CD14-positive monocyte (primary cell): ENCODE measurements around the gene PTGES2. TPM values are rescaled to one million over a fixed set of nuclear protein-coding genes. Genes with fewer than 3 reads are reported as not detected.

Experiments
- DNase-seq, 3 donors: peaks; one replicate each; pipeline ENCODE4 v3.0.0-alpha.2; 2011 to 2022
- H2AFZ ChIP-seq: 2 replicates; pipeline ENCODE4 v1.6.0; 2012; ENCODE audit warnings: mild to moderate bottlenecking, low read depth, low read length, inconsistent platforms; ENCODE audit not compliant: insufficient read depth, poor library complexity, severe bottlenecking
- H3K27ac ChIP-seq, 2 donors: 1 replicate in 1 of 2; 2 replicates in 1 of 2; pipeline ENCODE4 v1.5.1; 2012 to 2013; ENCODE audit warnings: low read length in 2 of 2, control low read depth in 1 of 2, inconsistent platforms in 1 of 2, low read depth in 1 of 2, mild to moderate bottlenecking in 1 of 2
- H3K27me3 ChIP-seq, 2 donors: one replicate each; pipeline versions ENCODE4 v1.6.0 to v1.6.1; 2011 to 2013; ENCODE audit warnings: low read length in 2 of 2; ENCODE audit not compliant: control insufficient read depth in 2 of 2, insufficient read depth in 2 of 2
- H3K36me3 ChIP-seq, 2 donors: replicated peaks in 1 of 2; 1 replicate in 1 of 2; 2 replicates in 1 of 2; pipeline versions ENCODE4 v1.5.1 to v1.6.1; 2012 to 2013; ENCODE audit warnings: low read length in 2 of 2, control low read depth in 1 of 2, inconsistent platforms in 1 of 2, mild to moderate bottlenecking in 1 of 2; ENCODE audit not compliant: insufficient read depth in 2 of 2, control insufficient read depth in 1 of 2
- H3K4me1 ChIP-seq, 2 donors: 1 replicate in 1 of 2; 2 replicates in 1 of 2; pipeline versions ENCODE4 v1.5.1 to v1.6.1; 2012 to 2013; ENCODE audit warnings: low read length in 2 of 2, control low read depth in 1 of 2, inconsistent platforms in 1 of 2, mild to moderate bottlenecking in 1 of 2, moderate library complexity in 1 of 2; ENCODE audit not compliant: insufficient read depth in 2 of 2, control insufficient read depth in 1 of 2
- H3K4me2 ChIP-seq: replicated peaks from 2 replicates; pipeline ENCODE3; 2012; ENCODE audit warnings: low read length, moderate library complexity, mild to moderate bottlenecking; ENCODE audit not compliant: poor library complexity, severe bottlenecking; ENCODE audit errors: extremely low read depth
- H3K4me3 ChIP-seq, 3 experiments: fragments of 200-600 bp in 1 of 3; sonication (generic) in 1 of 3; replicated peaks in 1 of 3; 1 replicate in 2 of 3; 2 replicates in 1 of 3; pipeline ENCODE4 v1.5.1; 2011 to 2013; ENCODE audit warnings: low read length in 3 of 3, mild to moderate bottlenecking in 3 of 3, control low read depth in 2 of 3, low read depth in 2 of 3, inconsistent platforms in 1 of 3, moderate library complexity in 1 of 3
- H3K79me2 ChIP-seq: 2 replicates; pipeline ENCODE4 v1.6.0; 2012; ENCODE audit warnings: mild to moderate bottlenecking, control low read depth, inconsistent platforms, low read length, moderate library complexity; ENCODE audit not compliant: insufficient read depth
- H3K9ac ChIP-seq: 2 replicates; pipeline ENCODE4 v1.6.0; 2017; ENCODE audit warnings: low read length, mild to moderate bottlenecking; ENCODE audit not compliant: insufficient read depth, poor library complexity, severe bottlenecking
- H3K9me3 ChIP-seq, 2 donors: replicated peaks in 1 of 2; 1 replicate in 1 of 2; 2 replicates in 1 of 2; pipeline versions ENCODE4 v1.5.1 to v1.6.1; 2012 to 2013; ENCODE audit warnings: low read length in 2 of 2, control low read depth in 1 of 2; ENCODE audit not compliant: control insufficient read depth in 1 of 2, insufficient read depth in 1 of 2
- H4K20me1 ChIP-seq: 2 replicates; pipeline ENCODE4 v1.6.0; 2012; ENCODE audit warnings: mild to moderate bottlenecking, low read length, control low read depth, moderate library complexity; ENCODE audit not compliant: insufficient read depth
- H3K27ac Mint-ChIP-seq, 7 donors: one replicate each; pipeline ENCODE4 v1.8.0; 2020; ENCODE audit warnings: mild to moderate bottlenecking in 7 of 7, mixed read lengths in 7 of 7, moderate library complexity in 6 of 7, inconsistent platforms in 2 of 7
- H3K27me3 Mint-ChIP-seq, 3 donors: one replicate each; pipeline ENCODE4 v1.8.0; 2021 to 2022; ENCODE audit warnings: low read depth in 3 of 3, mild to moderate bottlenecking in 3 of 3, mixed read lengths in 3 of 3, moderate library complexity in 3 of 3, inconsistent platforms in 1 of 3
- H3K36me3 Mint-ChIP-seq, 2 donors: one replicate each; pipeline ENCODE4 v1.8.0; 2020; ENCODE audit warnings: mixed read lengths in 2 of 2, inconsistent platforms in 1 of 2, mild to moderate bottlenecking in 1 of 2
- H3K4me1 Mint-ChIP-seq: one replicate; pipeline ENCODE4 v1.8.0; 2020; ENCODE audit warnings: mild to moderate bottlenecking, mixed read lengths
- H3K4me3 Mint-ChIP-seq, 2 donors: one replicate each; pipeline ENCODE4 v1.8.0; 2020; ENCODE audit warnings: mild to moderate bottlenecking in 2 of 2, mixed read lengths in 2 of 2, moderate library complexity in 1 of 2
- H3K9me3 Mint-ChIP-seq, 7 donors: one replicate each; pipeline ENCODE4 v1.8.0; 2020 to 2022; ENCODE audit warnings: mixed read lengths in 7 of 7, mild to moderate bottlenecking in 6 of 7, moderate library complexity in 6 of 7, inconsistent platforms in 2 of 7
- CTCF ChIP-seq: fragments of 200-600 bp; IDR thresholded peaks from one replicate; pipeline ENCODE4 v1.8.0; 2022; ENCODE audit warnings: antibody characterized with exemption, mild to moderate bottlenecking
- WGBS: methylation state at CpG from one replicate; pipeline ENCODE4 v1.1.5; 2013; ENCODE audit warnings: missing lambda C conversion rate; ENCODE audit not compliant: insufficient coverage; 5-methylcytosine and 5-hydroxymethylcytosine counted together
- intact Hi-C, 2 donors: fragments of 100-400 bp; cut with micrococcal nuclease; formaldehyde crosslinking; loops; one replicate each; pipeline versions ENCODE4 v1.15.0 to v1.15.1; 2023
- polyA minus RNA-seq: library from RNA; depleted of rRNA, polyadenylated mRNA; stranded (reverse); fragments of >200 nt; gene quantifications from 2 replicates; pipeline ENCODE4 v1.2.3, GENCODE V29; 2012
- polyA plus RNA-seq, 3 donors: library from polyadenylated mRNA; depleted of rRNA in 1 of 3; unstranded in 2 of 3; stranded (reverse) in 1 of 3; fragments of 300-500 nt in 2 of 3; fragments of >200 nt in 1 of 3; fragmentation: Illumina TruSeq in 2 of 3; gene quantifications; 1 replicate in 2 of 3; 2 replicates in 1 of 3; pipeline ENCODE4 v1.2.3, GENCODE V29; 2012 to 2021
- total RNA-seq, 12 experiments: library from RNA in 1 of 12; stranded (reverse) in 1 of 12; fragments of 120-200 nt in 1 of 12; gene quantifications; one replicate each; pipeline ENCODE4 v1.2.4 and lab custom pipeline; 2013 to 2026; ENCODE audit warnings: mixed read lengths in 6 of 12, inconsistent platforms in 1 of 12

PTGES2 gene
- total RNA-seq (2013): 35.1 TPM
- polyA plus RNA-seq: 10 to 100 TPM; 42.0 to 71.5 (median 49.4) TPM
- polyA minus RNA-seq: 38.5 and 50.6 TPM in 2 replicates
- total RNA-seq (lab: John Stamatoyannopoulos, UW): 2.7 to 17.7 (median 12.2) reads per million in 11 experiments

- Mint-ChIP-seq H3K4me3 (peak within 1 kb of the TSS; percentile 98 to 99), H3K4me1 (peaks cover 34% of the 10 kb centered on the region), H3K27ac (peak within 1 kb of the TSS; percentile 90 to 99 (median 98)), H3K36me3 (peaks cover 14 to 30% of the 10 kb centered on the region in 2 donors), H3K27me3 (peaks cover 0 to 5% (median 4%) of the 10 kb centered on the region in 3 donors), H3K9me3 (peaks cover 0 to 5% (median 0%) of the 10 kb centered on the region in 7 donors)
- peaks cover 24% of the 10 kb centered on the region for H4K20me1 ChIP-seq
- peak within 1 kb of the TSS; percentile 95 for H2AFZ ChIP-seq
- no peak for TF ChIP-seq CTCF
- H3K4me3 ChIP-seq: peak within 1 kb of the TSS; percentile 71 to 97 (median 94)
- H3K27ac ChIP-seq: peak within 1 kb of the TSS; percentile 88 to 93
- peak within 1 kb of the TSS; percentile 98 for H3K4me2 ChIP-seq
- H3K27me3 ChIP-seq: peaks cover 0 to 3% of the 10 kb centered on the region in 2 donors
- H3K9me3 ChIP-seq: no peaks in the 10 kb centered on the region
- peak within 1 kb of the TSS; percentile 88 for H3K9ac ChIP-seq
- WGBS: 0% methylated on average over 56 of the region's 56 CpGs
- peaks cover 33 to 45% of the 10 kb centered on the region in 2 donors for H3K4me1 ChIP-seq
- DNase-seq: peak; percentile 74 to 82 (median 79)
- H3K79me2 ChIP-seq: peaks cover 5% of the 10 kb centered on the region
- H3K36me3 ChIP-seq: peaks cover 13 to 22% of the 10 kb centered on the region in 2 donors
- intact Hi-C loops: no loop called here
These were observed at the start of gene PTGES2 for GRCh38 chr9:128127568-128127989. PTGES2 (minus strand) TSS chr9:128127729; CDS start chr9:128127717, 12 bp downstream.

- TF ChIP-seq CTCF: no peak
- Histone ChIP-seq H3K4me1 (no peaks in the 10 kb centered on the region), H4K20me1 (no peaks in the 10 kb centered on the region), H3K4me2 (no peak overlapping the region), H3K9me3 (peaks cover 5 to 16% of the 10 kb centered on the region in 2 donors), H3K4me3 (no peak overlapping the region), H3K36me3 (peaks cover 61 to 71% of the 10 kb centered on the region in 2 donors), H3K27me3 (no peaks in the 10 kb centered on the region), H3K9ac (no peak overlapping the region), H3K79me2 (no peaks in the 10 kb centered on the region), H2AFZ (no peak overlapping the region), H3K27ac (no peak overlapping the region)
- intact Hi-C loops: no loop called here
- DNase-seq: no peak
- H3K4me1 Mint-ChIP-seq: no peaks in the 10 kb centered on the region
- peaks cover 0 to 2% (median 0%) of the 10 kb centered on the region in 3 donors for H3K27me3 Mint-ChIP-seq
- no CpG with 5 or more reads among the region's 2 CpGs for WGBS
- H3K9me3 Mint-ChIP-seq: peaks cover 3 to 20% (median 12%) of the 10 kb centered on the region in 7 donors
- peak overlapping the region in 1 of 7 donors; percentile 0 for H3K27ac Mint-ChIP-seq
- H3K4me3 Mint-ChIP-seq: no peak overlapping the region
- peaks cover 64 to 85% of the 10 kb centered on the region in 2 donors for H3K36me3 Mint-ChIP-seq
These were observed 48.2 kb upstream of the PTGES2 start for GRCh38 chr9:128175726-128176125.
